GM19240 (cell line): ENCODE results near the gene GABRG3.

ENCODE experiments used
- DNase-seq: peaks from one replicate; pipeline ENCODE4 v3.0.0; 2011; ENCODE audit warnings: low spot score; ENCODE audit not compliant: insufficient read length

The GABRG3 gene

DNA sequence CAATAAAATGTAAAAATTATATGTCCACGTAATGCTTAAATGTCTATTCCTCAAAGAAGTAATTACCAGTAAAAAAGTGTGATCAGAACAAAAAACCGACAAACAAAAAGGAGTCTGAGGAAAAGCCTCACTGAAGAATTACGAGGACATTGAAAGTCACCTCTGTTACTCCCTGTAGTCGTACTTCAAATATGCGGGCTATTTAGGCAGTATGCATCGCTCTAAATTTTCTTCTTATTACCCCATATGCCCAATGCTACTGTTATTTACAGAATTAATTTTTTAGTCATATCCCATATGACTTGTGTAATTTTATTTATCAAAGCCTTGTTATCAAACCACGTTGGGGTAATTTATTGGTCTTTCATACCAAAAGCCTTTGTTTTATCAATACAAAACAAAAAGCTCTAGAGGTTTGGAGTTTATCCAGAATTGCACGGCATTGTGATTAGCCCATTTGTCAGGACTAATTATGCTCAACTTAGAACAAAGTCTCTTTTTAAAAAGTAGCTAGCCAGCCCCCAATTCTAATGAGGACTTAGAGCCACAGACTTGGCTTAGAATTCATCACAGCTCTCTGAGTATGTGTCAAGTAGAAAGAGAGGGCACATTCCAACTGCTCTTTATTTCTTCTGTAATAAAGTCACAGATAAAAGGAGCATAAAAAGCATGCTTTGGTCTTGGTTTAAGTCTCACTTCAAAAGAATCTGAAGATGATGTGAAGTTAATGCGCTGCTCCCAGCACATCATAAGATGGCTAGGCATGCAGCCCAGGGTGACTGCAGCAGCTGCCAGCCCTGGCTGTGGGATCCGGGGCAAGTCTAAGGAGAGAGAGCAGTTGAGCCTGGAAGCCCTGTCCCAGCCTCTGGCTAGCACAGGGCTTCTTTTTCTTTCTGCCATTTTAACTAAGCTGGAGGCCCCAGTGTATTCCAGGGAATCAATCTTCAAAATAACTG lies 521.0 kb downstream of the GABRG3 start:
- no peak for DNase-seq

DNA sequence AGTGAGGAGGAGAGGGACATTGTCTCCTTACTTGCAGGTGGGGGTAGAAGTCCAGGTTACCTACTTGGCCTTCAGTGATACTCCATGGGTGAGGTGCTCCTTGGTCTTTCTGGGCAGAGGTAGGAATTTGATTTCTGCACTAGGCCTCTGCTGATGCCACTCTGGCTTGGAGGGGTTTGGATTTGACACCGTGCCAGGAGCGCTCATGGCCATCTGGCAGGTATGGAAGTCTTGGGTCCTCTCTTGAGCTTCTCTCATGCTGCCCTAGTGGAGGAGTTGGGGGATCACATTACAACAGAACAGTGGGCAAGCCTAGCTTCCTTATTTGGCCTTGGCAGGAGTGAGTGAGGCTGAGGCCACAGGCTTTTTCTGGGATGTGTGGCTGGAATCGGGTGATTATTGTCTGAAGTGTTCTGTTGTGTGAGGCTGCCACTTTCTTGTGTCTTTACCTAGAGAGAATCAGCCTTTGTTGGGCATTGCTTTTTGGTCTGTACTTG lies 525.0 kb downstream of the GABRG3 start:
- no peak for DNase-seq

DNA sequence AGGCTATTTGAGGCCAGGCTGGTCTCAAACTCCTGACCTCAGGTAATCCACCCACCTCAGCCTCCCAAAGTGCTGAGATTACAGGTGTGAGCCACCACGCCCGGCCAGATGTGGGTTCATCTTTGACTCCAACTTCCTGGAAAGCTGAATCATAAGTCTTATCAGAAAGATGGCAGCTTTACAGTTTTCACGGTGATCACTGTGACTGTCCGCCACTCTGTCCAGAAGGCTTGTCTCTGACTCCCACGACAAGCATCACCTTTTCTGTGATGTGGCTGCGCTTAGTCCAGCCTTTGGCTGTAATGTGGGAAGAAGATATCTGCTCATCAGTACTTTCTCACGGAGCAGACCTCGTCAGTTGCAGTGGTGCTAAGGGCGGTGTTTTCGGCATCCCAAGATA lies 527.7 kb downstream of the GABRG3 start:
- no peak for DNase-seq

DNA sequence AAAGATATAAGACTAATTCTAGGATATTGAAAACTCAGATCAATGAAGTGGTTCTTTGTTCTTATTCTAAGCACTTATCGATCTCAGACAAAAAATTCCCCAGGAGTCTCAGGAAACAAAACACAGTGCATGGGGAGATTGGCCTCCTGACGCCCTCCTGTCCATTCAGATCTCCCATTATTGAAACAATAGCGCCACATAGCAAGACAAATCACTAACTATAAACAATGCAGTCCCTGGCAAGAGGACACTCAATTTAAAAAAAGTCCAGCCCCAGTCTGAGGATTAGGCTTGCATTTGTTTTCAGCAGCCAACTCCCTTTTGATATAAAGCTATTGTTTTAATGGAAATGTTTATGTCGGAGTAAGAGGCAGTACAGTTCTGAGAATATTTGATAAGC lies 528.2 kb downstream of the GABRG3 start:
- no peak for DNase-seq

DNA sequence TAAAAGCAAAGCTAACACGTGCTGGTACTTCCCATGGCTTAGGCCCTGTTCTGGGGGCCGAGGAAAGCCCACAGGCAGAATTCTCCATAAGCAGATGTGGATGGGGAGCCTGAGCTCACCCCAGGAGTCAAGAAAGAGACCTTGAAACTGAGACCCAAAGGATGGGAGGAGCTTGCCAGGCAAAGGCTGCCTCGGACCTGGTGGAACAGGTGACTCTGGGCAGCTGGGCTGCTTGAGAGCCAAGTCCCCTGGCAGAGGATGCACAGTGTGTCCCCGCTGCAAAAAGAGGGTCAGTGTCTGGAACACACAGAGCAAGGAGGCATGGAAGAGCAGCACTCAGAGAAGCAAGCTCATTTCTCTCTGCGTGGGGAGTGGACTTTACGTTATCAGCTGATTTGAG lies 528.7 kb downstream of the GABRG3 start:
- DNase-seq, result no peak

DNA sequence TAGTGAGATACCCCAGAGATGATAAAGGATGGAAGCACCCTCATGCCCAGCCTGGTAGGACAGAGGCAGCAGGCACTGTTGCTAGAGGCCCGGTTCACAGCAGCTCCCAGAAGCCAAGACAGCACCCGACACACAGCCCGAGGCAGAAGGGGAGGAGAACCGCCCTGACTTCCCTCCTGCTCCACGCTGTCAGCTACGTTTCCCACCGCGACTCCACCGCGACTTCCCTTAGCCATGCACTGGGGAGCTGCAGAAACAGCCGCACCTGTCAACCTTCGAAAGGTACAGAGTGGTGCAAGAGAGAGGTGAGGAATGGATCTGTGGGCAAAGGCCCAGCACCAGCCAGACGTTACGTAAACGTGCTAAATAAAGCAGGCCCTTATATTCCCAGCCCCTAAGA lies 529.2 kb downstream of the GABRG3 start:
- DNase-seq, result no peak

DNA sequence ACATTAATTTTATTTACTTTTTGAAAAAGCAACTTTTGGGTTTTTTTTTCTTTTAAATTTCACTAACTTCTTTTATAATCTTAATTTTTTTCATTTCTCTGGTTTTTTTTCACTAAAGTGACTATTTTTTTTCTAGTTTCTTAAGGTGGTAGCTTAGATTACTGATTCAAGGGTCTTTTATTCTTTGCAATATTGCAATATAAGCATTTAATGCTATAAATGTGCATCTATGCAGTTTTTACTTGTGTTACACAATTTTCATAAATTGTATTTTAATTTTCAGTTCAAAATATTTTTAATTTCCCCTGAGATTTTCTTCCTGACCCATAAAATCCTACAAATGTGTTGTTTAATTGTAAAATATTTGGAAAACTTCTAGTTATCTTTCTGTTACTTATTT lies 535.8 kb downstream of the GABRG3 start:
- DNase-seq, result no peak

DNA sequence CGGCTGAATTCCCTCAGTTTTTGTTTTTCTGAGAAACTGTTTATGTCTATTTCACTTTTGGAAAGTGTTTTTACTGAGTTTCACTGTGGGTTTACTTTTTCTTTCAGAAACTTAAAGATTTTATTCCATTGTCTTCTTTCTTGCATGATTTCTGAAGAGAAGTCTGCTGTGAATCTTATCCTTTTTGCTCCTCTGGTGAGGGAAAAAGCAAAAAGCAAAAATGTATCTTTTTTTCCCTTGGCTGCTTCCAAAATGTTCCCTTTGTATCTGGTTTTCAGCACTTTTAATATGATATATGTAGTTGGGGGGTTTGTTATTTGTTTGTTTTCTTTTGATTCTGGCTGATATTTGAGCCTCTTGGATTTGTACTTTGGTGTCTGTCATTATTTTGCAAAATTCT lies 538.0 kb downstream of the GABRG3 start:
- no peak for DNase-seq

DNA sequence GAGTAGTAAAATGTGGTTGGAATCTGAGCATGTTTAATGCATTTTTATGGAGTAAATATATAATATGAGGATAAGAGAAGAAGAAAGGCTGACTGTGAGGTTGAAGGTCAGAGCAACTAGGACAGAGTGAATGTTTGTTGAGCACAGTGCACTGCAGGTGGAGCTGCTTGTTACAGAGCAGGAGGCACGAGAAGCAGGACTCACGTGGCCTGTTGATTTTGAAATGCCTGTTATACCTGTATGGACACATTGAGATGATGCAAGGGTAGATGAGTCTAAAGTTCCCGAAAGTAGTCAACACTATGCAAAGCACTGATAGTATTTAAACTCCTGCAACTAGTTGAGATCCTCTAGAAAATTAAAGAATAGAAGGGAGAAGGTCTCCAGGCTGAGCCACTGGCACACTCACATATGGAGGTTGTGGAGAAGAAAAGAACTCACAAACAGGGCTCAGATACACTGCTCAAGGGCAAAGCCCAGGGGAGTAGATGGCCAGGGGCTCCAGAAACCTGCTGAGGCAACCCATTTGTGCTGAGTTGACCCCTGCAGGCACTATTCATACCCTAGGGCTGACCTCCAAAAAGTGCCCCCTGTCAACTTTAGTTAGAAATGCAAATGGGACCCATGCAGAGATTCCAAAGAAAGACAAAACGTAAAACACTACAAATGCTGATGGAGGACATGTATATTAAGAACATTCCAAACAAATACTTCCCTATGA lies 541.5 kb downstream of the GABRG3 start:
- DNase-seq, result no peak

DNA sequence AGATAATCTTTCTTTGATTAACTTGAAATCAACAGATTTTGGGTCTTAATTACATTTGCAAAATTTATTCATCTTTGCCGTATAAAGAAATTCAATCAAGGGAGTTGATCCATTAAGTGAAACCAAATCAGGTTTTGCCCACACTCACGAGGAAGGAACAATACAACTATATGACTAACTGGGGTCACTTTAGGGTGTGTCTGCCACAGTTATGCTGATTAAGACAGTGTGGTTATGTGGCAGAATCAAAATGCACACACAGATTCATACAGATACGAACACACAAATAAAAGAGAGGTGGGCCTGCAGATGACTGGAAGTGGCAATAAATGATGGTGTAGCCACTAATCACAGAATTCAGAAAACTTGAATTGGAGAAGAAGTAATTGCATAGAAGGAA lies 543.5 kb downstream of the GABRG3 start:
- DNase-seq, result no peak

DNA sequence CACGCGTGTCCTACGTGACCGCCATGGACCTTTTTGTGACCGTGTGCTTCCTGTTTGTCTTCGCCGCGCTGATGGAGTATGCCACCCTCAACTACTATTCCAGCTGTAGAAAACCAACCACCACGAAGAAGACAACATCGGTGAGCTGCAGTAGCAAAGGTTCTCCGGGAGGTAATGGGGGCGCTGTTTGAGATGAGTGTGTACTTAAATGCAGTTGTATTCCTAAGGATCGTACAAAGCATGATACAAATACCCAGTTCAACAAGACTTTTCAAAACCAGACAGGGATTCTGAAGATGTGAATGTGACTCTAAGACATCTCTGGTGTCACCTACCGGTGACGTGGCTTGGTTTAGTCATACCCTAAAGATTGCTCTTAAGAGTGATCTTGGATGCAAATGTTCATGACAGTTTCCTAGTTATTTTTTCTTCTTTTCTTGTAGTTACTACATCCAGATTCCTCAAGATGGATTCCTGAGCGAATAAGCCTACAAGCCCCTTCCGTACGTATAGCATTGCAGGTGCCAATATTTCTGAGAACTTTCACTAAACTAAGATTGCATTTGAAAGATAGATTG lies 556.6 kb downstream of the GABRG3 start:
- no peak for DNase-seq

DNA sequence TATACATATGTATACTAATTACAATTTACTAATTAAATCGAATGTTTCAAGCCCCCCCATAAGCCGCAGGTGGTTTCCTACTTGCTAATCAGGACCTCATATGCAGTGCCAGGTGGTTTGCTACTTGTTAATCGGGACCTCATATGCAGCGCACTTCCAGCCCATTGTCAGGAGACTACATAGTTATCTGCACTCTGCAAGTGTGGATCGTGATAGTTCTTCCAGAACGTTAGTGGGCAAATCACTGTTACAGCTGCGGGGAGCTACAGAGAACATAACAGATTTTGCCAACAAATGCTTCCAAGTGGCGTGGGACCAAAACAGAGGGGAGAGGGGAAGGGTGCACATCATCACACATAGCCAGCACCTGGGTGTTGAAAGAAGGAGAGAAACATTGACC lies 558.4 kb downstream of the GABRG3 start:
- DNase-seq, result no peak

DNA sequence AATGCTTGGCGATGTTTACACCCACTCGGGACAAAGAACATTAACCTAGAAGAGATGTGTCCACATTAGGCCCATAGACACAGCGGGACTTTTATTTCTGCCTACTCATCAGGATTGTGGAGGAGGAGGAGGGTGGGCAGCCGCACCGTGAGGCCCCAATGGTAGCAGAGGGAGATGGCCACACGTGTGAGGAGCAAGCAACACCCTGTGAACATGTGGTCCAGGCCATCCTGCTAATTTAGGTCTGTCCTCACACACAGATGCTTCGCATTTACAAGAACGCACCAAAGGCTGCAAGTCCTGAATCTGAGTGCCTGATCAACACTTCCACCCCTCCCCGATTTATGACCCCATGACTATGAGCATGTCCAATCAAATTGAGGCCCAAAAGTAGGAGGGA lies 560.0 kb downstream of the GABRG3 start:
- no peak for DNase-seq

DNA sequence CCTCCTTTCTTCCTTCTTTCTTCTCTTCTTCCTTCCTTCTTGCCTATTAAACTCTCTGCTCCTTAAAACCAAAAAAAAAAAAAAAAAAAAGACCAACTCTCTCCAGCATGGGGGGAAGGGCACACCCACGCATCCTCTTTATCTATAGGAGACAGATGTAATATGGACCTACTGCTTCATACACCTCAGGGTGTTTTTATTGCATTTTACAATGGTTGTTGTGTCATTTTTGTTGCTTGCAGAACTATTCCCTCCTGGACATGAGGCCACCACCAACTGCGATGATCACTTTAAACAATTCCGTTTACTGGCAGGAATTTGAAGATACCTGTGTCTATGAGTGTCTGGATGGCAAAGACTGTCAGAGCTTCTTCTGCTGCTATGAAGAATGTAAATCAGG lies 561.4 kb downstream of the GABRG3 start:
- no peak for DNase-seq

DNA sequence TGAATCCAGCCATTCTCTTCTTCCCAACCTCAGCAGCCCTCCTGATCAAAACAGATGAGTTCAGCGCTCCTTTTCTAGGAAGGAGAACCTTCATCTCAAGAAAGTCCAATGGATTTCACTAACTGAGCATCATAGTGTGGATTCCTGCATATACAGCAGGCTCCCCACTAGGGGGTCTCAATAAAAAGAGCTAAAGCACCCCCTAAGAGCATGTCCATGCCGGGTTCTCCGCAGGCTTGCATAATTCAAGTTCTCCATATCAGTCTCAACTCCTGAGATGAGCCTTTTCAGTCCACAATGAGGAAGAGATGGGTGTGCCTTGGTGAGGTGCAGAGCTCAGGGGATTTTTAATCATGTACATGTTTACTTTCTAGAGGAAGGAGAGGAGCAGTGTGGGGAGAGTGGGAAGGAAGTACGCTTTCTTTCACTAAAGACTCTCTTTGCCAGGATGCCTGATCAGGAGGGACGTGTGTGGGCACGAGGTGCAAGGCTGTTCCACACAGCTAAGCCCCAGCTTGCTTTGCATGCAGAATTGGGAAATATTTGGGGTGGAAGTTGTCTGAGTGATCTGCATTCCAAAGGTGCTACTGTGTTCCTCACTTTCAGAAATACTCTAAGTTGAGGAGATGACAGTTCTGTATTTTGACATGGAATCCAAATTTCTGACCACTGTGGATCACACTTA lies 564.6 kb downstream of the GABRG3 start:
- DNase-seq, result no peak

DNA sequence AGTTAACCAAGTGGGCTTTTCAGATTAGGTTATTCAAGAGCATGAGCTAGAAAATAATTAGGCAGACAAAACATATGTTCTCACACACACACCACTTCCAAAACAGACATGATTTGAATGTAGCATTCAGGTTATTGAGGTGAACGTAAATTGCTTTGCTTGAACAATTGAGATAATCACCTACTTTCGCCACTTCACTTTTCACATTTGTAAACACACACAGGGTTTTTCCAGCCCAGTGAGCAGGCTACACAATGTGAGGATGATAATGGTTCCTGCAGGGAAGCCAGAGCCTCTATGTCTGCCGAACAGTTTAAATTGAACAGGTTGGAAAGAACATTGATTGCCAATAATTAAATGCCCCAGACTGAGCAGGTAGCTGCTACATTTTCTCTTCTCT lies 567.3 kb downstream of the GABRG3 start:
- DNase-seq, result no peak

DNA sequence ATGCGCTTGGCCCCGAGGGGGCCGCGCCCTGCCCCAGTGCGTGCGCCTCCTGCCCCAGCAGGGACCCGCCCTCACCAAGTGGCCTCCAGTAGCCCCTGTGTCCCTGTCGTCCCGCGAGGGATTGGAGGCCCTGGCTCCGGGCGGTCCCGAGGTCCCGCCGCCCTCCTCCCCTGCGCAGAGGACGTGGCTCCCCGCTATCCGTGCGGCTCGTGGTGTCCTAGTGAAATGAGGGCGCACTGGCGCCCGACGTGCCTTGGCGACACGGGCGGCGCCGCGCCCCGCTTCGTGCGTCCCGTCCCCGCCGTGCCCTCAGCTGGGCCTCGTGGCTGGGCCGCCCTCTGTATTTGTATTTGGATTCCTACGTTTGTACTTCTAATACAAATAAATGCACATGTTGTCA lies 570.6 kb downstream of the GABRG3 start:
- DNase-seq, result no peak

DNA sequence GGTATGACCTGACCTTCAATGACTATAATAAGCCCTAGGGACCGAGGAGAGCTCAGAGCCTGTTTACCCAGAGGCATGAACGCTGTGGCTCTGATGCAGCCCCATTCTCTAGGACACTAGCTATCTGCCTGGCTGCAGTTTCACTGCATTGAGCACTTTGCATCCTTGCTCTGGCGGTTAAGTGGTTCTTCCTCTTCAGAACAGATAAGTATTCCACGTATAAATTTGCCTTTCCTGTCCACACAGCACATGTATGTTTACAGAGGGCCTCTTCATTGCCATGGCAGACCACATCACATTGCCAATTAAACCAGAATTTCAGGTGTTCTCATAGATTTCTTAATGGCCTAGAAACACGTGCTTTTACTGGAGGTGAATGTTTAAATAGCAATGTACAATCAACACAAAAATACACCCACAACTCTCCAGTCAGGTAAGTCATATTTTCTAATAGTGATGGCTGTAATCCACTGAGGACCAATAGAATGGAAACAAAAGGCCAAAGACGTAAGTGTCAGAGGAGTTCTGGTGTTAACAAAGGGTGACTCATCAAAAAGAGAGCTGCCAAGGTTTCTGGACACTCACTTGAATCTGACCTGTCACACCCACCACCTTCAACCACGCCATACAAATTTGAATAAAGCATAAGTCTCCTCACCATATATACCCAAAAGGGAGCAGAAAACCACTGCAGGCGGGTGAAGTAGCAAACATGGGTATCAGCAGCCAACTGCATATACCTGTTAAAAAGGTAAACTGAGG lies 574.7 kb downstream of the GABRG3 start:
- DNase-seq, result no peak

DNA sequence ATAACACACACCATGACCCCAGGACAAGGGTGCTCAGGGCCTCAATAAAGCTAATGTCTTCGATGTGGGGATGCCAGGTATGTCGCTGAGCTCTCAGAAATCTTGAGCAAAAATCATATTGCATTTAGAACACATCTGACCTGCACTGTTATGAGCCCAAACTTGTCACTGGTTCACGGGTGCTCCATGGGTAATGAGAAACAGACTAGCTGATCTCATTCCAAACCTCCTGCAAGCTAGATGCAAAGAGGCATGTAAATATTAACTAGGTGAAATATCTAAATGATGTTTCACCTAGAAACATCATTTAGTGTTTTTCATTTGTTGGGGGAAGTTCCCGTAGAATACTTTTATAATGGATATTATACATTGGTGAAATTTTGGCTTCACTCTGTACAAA lies 578.8 kb downstream of the GABRG3 start:
- no peak for DNase-seq

DNA sequence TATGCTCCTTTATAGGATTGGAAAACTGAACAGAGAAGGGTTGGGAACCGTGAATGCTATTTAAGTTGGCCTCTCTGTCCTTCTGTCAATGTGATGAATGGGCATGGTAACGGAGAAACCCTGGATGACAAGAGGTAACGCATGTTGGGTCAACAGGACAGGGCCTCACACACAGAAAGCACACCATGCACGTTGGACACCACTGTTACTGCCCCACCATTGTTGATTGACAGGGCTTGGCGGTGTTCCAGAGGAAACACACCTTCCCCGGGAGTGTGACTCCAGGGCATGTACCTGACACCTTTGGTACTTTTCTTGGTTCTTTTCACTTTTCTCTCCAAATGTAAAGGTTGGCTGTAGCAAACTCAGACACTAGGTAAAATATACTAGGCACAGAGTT lies 579.7 kb downstream of the GABRG3 start:
- no peak for DNase-seq

DNA sequence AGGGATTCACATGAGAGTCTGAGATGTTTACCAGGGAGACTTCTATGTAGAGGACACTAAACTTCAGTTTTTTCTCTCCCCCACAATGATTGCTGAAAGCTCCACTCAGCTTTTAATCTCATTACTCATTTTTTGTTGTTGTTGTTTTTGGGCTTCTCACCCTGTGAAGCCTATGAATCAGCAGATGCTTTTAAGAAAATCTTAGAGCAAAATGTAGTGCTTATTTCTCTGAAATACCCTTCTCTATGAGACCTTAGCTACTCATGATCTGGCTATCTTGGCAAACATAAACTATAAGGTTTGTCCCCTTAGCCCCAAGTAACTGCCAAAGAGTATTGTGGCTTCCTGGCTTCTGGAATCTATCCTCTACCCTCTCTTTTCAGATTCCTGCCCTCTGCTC lies 590.8 kb downstream of the GABRG3 start:
- no peak for DNase-seq
